Measurements from ENCODE around the gene RANBP9.

DNA sequence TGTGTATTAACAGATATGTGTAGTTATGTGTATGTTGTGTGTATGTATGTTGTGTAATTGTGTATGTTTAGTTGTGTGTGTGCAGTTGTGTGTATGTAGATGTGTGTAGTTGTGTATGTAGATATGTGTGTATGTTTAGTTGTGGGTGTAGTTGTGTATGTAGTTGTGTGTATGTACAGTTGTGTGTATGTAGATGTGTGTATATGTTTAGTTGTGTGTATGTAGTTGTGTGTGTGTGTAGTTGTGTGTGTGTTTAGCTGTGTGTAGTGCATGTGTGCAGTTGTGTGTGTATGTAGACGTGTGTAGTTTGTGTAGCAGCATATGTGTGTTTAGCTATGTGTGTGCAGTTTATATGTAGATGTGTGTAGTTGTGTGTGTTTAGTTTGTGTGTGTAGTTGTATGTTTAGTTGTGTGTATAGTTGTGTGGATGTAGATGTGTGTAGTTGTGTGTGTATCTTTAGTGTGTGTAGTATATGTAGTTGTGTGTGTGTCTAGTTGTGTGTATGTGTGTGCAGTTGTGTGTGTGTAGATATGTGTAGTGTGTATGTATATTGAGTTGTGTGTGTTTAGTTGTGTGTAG is 121.0 kb downstream of the RANBP9 start:
- TF ChIP-seq CTCF (IDR thresholded peaks at IDR 0.05) (no peak), POLR2A (IDR thresholded peaks at IDR 0.05) (no peak), POLR2AphosphoS5 (IDR thresholded peaks at IDR 0.05; ENCODE audit: insufficient read depth in 1 of 2, low read depth in 1 of 2) (no peak)

Data from vagina (tissue), 2 donors.